ENCODE data around the gene SKIL.

GRCh38 chr3:170383567-170383966, 26.1 kb downstream of the SKIL start:
- no peak for TF ChIP-seq POLR2A (IDR thresholded peaks at IDR 0.05)
- no peak for TF ChIP-seq CTCF (IDR thresholded peaks at IDR 0.05)
